ENCODE results near the gene NOP10.

NOP10 gene

DNA sequence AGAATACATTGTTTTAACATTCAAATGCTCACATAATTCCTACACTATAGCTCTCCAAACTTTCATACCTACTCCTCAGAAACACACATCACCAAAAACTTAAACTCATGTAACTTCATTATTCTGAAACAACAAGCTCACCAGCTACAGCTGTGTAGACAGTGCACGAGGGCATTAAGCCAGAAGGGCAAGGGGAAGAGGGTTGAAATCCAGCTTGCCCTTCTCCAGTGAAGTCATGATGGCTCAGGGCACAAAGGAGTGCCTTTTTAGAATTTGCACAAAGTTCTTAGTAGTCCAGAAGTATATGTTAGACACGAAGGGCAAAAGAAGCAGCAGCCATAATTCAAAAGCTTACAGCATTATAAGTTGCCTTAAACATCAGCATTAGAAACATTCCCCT, 13.9 kb downstream of the NOP10 start:
- no peak for FAIRE-seq

DNA sequence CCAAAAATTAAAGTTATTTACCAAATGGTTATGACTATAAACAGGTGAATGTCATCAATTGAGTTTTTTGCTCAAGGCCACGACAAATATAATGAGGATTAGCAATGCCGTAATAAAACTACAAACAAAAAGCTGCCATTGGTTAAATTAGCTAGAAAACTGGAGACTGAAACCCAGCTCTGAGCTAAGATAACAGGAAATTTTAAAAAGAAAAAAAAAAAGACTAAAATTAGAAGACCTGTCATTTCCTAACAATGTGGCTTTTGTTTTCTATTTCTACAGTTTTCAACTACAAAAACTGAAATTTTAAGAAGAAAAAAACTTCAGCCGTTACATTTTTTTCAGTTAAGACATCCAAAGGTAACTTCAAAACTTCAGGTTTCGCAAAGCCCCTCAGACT, 15.0 kb downstream of the NOP10 start:
- no peak for FAIRE-seq

DNA sequence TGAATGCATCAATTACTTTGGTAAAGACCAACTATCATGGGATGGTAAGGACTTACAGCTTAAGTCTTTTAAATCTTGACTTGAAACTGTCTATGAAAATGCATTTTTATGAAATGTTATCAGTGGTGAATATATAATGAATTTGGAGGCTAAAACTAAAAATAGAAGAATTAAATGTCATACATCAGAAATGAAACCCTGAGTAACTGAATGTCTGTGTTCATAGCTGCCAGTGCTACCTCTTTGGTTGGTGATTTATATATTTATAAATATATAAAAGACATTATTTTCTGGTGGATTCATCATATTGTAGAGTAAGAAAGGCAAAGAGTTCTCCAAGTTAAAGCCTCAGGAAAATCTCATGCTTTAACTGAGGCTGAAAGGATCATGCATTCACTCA, 17.6 kb downstream of the NOP10 start:
- FAIRE-seq = no peak

DNA sequence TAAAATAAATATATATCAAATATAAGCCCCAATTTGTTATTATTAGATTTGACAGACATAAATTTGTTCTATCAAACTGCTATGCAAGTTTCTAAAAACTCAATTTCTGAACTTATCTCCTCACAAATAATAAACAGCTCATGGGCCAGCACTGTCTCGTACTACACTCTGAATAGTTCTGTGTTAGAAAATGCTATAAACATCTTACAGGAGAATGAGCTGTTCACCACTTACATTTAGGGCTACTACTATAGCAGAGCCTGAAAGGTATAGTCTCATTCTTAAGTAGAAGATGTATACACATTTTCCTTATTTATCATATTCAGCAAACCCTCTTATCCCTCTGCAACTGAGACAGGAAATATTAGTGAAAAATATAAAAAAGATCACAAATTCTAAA, 18.0 kb downstream of the NOP10 start:
- FAIRE-seq = no peak

DNA sequence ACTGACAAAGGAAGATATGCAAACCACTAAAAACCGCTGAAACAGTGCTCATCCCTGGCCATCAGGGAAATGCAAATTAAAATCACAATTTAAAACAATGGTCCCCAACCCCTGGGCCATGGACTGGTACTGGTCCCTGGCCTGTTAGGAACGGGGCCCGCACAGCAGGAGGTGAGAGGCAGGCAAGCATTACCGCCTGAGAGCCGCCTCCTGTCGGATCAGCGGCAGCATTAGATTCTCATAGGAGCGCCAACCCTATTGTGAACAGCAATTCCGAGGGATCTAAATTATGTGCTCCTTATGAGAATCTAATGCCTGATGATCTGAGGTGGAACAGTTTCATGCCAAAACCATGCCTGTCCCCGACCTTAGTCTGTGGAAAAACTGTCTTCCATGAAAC, 19.7 kb downstream of the NOP10 start:
- no peak for FAIRE-seq

DNA sequence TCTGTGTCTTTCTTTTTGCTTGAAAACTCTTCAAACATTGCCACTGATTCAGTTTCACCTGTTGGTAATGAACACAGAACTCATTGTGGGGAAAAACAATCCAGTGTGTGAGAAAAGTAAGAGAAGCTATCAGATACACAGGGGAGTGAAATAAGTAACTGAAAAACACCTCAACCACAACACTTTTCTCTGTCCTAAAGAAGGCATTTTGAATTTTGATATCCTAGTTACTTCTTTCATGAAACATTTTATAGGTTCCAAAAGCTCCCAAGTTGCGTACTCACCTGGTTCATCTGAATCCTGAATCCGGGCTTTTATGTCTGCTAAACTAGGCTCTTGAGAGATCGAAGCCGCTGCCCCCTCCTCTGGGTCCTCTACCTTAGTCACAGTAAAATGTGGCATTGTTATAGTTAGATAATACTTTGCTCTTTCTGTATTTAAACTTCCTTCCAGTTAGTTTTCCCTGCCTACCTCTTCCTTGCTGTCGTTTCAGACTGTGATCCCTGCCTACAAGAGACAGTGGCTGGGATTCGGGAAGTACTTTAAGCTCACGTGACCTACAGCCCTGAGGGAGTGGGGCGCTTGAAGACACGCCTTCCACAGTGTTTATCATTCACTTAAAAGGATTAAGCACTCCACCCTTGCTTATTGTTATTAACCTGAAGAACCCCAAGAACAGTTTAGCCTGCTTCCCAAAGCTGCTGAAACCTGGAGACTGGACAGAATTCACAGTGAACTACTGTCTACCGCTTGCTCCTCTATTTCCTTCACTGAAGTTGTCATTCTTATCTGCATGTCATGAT, 24.5 kb downstream of the NOP10 start:
- no peak for FAIRE-seq

DNA sequence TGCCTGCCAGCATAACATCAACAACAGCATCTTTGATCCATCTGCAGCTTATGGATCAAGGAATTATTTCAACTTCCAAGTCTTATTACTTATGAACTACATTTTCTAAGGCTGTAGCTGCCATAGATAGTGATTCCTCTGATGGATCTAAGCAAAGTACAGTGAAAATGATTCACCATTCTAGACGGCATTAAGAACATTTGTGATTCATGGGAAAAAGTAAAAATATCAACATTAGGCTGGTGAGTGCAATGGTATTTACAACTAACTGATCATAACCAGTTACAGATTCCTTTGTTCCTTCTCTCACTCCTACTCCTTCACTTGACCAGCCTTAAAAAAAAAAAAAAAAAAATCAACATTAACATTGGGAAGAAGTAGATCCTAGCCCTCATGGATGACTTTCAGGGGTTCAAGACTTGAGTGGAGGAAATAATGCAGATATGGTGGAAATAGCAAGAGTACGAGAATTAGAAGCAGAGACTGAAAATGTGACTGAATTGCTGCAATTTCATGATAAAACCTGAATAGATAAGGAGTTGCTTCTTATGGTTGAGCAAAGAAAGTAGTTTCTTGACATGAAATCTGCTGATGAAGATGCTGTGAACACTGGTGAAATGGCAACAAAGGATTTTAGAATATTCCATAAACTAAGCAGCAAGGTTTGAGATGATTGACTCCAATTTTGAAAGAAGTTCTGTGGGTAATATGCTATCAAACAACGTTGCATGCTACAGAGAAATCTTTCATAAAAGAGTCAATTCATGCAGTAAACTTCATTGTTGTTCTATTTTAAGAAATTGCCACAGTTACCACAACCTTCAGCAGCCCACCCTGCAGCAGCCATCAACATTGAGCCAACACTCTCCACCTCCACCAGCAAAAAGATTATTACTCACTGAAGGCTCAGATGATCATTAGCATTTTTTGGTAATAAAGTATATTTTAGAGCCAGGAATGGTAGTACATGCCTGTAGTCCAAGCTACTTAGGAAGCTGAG, 28.1 kb downstream of the NOP10 start:
- FAIRE-seq = no peak

DNA sequence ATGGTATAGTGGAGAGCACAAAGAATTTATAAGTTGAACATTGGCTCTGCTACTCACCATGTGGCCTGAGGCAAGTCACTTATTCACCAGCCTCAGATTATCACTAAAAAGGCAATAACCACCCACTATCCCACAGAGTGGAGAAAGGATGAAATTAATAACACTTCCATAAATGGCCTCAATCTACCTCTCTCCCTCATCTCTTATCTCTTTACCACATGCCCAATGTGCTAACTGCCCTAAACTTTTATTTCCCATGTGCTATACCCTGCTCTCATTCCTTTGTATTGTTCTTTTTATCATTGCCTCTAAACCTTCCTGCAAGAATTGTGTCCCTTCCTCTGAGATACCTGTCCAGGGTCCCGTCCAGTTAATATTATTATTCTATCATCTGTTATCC, 31.4 kb downstream of the NOP10 start:
- FAIRE-seq = no peak

DNA sequence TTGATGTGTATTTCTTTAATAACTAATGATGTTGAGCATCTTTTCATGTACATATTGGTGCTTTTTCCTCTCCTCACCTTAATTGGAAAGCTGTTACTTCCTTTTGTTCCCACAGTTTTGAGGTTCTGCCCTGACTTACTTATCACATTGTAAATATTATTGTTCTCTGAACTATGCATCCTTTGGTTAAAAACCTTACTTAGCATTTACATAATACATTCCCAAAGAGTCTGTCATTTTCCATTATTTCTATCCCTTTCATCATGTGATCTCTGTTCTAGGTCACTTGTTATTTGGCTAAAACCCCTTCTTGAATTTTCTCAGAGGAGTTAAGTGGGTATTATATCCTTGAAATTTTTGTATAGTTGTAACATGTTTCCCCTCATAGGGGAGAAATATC, 38.3 kb downstream of the NOP10 start:
- FAIRE-seq = no peak

DNA sequence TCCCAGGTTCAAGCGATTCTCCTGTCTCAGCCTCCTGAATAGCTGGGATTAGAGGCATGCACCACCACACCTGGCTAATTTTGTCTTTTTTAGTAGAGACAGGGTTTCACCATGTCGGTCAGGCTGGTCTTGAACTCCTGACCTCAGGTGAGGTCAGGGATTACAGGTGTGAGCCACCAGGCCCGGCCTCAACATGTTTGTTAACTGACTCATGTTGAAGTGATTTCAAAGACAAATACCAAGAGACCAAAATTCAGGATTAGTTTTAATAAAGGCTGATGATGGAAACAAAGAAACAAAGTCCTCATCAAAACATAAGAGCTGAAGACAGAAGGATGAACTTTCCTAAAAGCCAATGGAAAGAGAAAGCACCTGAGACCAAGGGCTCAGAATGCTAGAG, 41.9 kb downstream of the NOP10 start:
- no peak for FAIRE-seq

DNA sequence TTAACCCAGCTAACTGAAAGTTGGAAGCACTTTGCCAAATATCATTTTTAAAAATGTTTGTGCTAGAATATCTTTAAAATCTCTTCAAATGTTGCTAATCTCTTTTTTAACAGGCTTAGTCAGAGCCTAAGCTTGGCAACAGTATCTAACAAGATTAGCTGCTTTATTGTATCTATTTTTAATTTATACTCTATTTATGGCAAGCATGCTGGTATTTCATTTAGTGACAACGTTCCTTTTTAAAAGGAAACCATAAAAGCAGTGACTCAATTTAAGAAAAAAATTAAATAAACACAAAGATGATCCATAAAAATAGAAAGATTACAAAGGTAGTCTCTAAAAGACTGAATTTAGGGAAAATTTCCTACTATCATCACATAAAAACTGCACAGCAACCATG, 45.9 kb downstream of the NOP10 start:
- no peak for FAIRE-seq

DNA sequence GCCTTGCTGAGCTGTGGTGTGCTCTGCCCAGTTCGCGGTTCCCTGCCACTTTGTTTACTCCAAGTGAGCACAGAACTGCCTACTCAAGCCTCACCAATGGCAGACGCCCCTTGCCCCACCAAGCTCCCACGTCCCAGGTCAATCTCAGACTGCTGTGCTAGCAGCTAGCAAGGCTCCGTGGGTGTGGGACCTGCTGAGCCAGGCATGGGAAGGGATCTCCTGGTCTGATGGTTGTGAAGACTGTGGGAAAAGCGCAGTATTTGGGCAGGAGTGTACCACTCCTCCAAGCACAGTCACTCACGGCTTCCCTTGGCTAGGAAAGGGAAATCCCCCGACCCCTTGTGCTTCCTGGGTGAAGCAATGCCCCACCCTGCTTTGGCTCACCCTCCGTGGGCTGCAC, 50.3 kb downstream of the NOP10 start:
- no peak for FAIRE-seq

Measured in colon (tissue), 2 donors.